Chondrocyte (in vitro differentiated cells): ENCODE results near the gene SPAG9. TPM values are rescaled to one million over a fixed set of nuclear protein-coding genes. Genes with fewer than 3 reads are reported as not detected.

Experiments used
- DNase-seq: peaks from one replicate; pipeline ENCODE4 v3.0.0; 2021; ENCODE audit warnings: mixed read lengths, low spot score
- H3K27ac Mint-ChIP-seq: one replicate; pipeline ENCODE4 v1.8.0; 2021; ENCODE audit warnings: mild to moderate bottlenecking, moderate library complexity, mixed read lengths; ENCODE audit not compliant: unreplicated experiment
- H3K27me3 Mint-ChIP-seq: 2 replicates; pipeline ENCODE4 v1.8.0; 2021; ENCODE audit warnings: low read depth, mixed read lengths
- H3K36me3 Mint-ChIP-seq: 2 replicates; pipeline ENCODE4 v1.8.0; 2021; ENCODE audit warnings: low read depth, mixed read lengths
- H3K4me1 Mint-ChIP-seq: 2 replicates; pipeline ENCODE4 v1.8.0; 2021; ENCODE audit warnings: low read depth, mild to moderate bottlenecking, mixed read lengths
- H3K4me3 Mint-ChIP-seq: one replicate; pipeline ENCODE4 v1.8.0; 2021; ENCODE audit warnings: mild to moderate bottlenecking, moderate library complexity, mixed read lengths; ENCODE audit not compliant: unreplicated experiment
- H3K9me3 Mint-ChIP-seq: 2 replicates; pipeline ENCODE4 v1.8.0; 2021; ENCODE audit warnings: low read depth, mixed read lengths
- CTCF ChIP-seq: fragments of 200-600 bp; sonication (generic); IDR thresholded peaks from 2 replicates; pipeline ENCODE4 v1.5.0; 2021; ENCODE audit warnings: antibody characterized with exemption, mild to moderate bottlenecking, moderate library complexity
- total RNA-seq: library from RNA; stranded (reverse); gene quantifications from 3 replicates; pipeline ENCODE4 v1.2.1, GENCODE V29; 2021

The SPAG9 gene
- total RNA-seq, 1 donor from 2014 or later = 92.7 TPM

DNA sequence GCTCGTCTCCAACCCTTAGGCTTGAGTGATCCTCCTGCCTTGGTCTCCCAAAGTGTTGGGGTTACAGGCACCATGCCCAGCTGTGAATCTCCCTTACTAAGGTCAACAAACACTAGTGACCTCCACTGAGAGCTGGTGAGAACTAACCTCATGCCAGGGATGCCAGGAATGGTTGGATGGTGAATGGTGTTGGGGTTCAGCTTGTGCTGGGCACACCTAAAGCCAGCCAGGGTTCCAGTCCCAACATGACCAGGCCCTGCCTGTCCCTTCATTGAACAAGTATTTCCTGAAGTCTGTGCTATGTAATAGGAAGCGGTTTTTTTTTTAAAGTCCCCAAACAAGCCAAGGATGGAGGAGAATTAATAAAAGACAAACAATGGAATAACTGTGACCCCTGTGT is 198.6 kb downstream of the SPAG9 start:
- no peak for DNase-seq
- no peaks in the 10 kb centered on the region for H3K9me3 Mint-ChIP-seq
- H3K4me3 Mint-ChIP-seq = no peak overlapping the region
- peaks cover 18% of the 10 kb centered on the region for H3K4me1 Mint-ChIP-seq
- no peaks in the 10 kb centered on the region for H3K27me3 Mint-ChIP-seq
- no peak for TF ChIP-seq CTCF
- no peaks in the 10 kb centered on the region for H3K36me3 Mint-ChIP-seq
- H3K27ac Mint-ChIP-seq = peak overlapping the region; percentile 27

GRCh38 chr17:50920891-50921586 is 199.6 kb downstream of the SPAG9 start:
- no peak for DNase-seq
- no peak overlapping the region for H3K27ac Mint-ChIP-seq
- H3K36me3 Mint-ChIP-seq = no peaks in the 10 kb centered on the region
- H3K9me3 Mint-ChIP-seq = no peaks in the 10 kb centered on the region
- TF ChIP-seq CTCF = no peak
- no peak overlapping the region for H3K4me3 Mint-ChIP-seq
- H3K4me1 Mint-ChIP-seq = peaks cover 18% of the 10 kb centered on the region
- no peaks in the 10 kb centered on the region for H3K27me3 Mint-ChIP-seq

DNA sequence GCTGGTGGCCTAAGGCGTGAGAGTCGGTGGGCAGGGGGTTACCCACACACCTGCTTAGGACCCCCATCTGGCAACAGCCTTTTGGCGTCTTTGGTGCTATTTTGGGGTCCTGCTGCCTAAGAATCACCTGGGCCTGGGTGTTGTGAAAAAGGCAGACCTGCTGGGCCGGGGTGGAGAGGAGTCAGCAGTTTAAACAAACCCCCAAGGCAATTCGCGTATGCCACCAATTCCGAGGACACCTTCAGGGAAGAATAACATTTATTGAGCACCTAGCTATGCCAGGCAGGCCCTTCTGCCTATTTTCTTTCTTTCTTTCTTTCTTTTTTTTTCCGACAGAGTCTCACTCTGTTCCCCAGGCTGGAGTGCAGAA is 200.6 kb downstream of the SPAG9 start:
- H3K27ac Mint-ChIP-seq = no peak overlapping the region
- no peaks in the 10 kb centered on the region for H3K36me3 Mint-ChIP-seq
- no peaks in the 10 kb centered on the region for H3K27me3 Mint-ChIP-seq
- no peak overlapping the region for H3K4me3 Mint-ChIP-seq
- H3K9me3 Mint-ChIP-seq = no peaks in the 10 kb centered on the region
- peaks cover 18% of the 10 kb centered on the region for H3K4me1 Mint-ChIP-seq
- DNase-seq = no peak
- TF ChIP-seq CTCF = no peak

DNA sequence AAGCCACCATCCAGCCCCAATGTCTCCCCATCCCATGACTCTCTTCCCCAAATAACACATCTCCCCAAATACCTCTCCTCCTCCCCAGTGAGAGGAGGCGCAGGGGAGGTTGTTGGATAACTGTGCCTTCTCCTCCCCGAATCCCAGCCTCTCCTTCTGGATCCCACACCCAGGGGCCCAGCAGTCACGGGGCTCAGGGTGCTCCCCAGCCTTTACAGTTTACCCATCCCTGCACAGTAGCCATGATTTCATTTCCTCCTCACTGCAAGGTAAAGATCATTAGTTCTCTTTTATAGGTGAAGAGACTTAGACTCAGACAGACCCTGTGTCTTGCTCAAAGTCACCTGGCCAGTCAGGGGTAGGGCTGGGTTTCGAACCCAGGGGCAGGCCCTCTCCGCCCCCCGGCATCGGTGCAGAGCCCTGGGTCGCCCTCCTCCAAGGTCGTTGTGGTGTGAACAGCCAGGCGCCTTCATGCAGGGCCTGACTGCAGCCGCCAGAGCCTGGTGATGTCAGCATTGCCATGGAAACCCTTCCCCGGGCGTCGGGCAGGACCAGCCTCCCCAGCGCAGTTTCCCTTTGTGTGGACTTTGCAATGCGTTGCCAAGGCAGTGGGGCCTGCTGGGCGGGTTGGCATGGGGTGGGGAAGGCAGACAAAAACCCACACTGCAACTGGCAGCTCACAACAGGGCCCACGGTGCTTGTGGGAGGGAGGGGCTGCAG is 201.2 kb downstream of the SPAG9 start:
- Mint-ChIP-seq H3K4me3 (no peak overlapping the region), H3K27ac (peak overlapping the region; percentile 83), H3K4me1 (peaks cover 18% of the 10 kb centered on the region), H3K36me3 (no peaks in the 10 kb centered on the region), H3K9me3 (no peaks in the 10 kb centered on the region), H3K27me3 (no peaks in the 10 kb centered on the region)
- TF ChIP-seq CTCF = no peak
- no peak for DNase-seq

DNA sequence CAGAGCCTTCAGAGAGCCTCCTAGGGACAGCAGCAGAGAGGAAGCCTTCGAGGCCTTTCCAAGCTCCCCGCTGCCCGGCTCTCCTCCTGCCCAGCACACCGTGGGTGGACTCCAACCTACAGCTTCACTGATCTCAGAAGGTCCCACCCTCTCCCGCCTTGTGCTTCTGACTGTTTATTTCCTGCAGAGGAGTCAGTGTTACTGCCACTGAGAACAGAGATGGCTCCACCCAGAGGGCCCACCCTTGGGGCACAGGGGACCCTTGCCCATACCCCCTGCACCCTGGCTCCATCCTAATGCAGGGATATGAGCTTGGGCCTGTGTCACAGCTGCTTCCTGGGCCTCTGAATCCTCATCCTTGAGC is 201.8 kb downstream of the SPAG9 start:
- no peak for TF ChIP-seq CTCF
- Mint-ChIP-seq H3K4me3 (no peak overlapping the region), H3K36me3 (no peaks in the 10 kb centered on the region), H3K9me3 (no peaks in the 10 kb centered on the region), H3K27ac (peak overlapping the region; percentile 83), H3K27me3 (no peaks in the 10 kb centered on the region), H3K4me1 (peaks cover 18% of the 10 kb centered on the region)
- no peak for DNase-seq
